HG03520 (cell line): ENCODE data around the gene TTC29.

Source experiments
- ATAC-seq: cut with Tn5 transposase; IDR thresholded peaks from one replicate; pipeline ENCODE4 v1.9.1; 2021; ENCODE audit warnings: mild to moderate bottlenecking, moderate library complexity; ENCODE audit not compliant: unreplicated experiment

TTC29 gene

GRCh38 chr4:146945556-146946374 is at the start of gene TTC29:
TTC29 (minus strand) TSS chr4:146945864; CDS start chr4:146939895, 5,969 bp downstream.
- peak; percentile 100 for ATAC-seq

- ATAC-seq: no peak
Observed at GRCh38 chr4:146981651-146982050, 36.0 kb upstream of the TTC29 start.

- no peak for ATAC-seq
Observed at GRCh38 chr4:146978641-146979040, 33.0 kb upstream of the TTC29 start.

- ATAC-seq: no peak
Observed at GRCh38 chr4:146976145-146976544, 30.5 kb upstream of the TTC29 start.

GRCh38 chr4:146975527-146975926 is 29.9 kb upstream of the TTC29 start:
- ATAC-seq: no peak

GRCh38 chr4:146975036-146975435 is 29.4 kb upstream of the TTC29 start:
- ATAC-seq: no peak

- no peak for ATAC-seq
Observed at GRCh38 chr4:146972036-146972435, 26.4 kb upstream of the TTC29 start.

GRCh38 chr4:146969126-146969525 is 23.5 kb upstream of the TTC29 start:
- ATAC-seq: no peak

GRCh38 chr4:146960634-146961033 is 15.0 kb upstream of the TTC29 start:
- no peak for ATAC-seq

- ATAC-seq: no peak
Observed at GRCh38 chr4:146959692-146960091, 14.0 kb upstream of the TTC29 start.

GRCh38 chr4:146957237-146957636 is 11.6 kb upstream of the TTC29 start:
- ATAC-seq: no peak

- no peak for ATAC-seq
Observed at GRCh38 chr4:146952896-146953295, 7.2 kb upstream of the TTC29 start.

- ATAC-seq: no peak
Observed at GRCh38 chr4:146949559-146949958, 3.9 kb upstream of the TTC29 start.

GRCh38 chr4:146943691-146944375 is 1.8 kb downstream of the TTC29 start:
- ATAC-seq: no peak

GRCh38 chr4:146932116-146932515 is 13.5 kb downstream of the TTC29 start:
- no peak for ATAC-seq

- no peak for ATAC-seq
Observed at GRCh38 chr4:146930673-146931072, 15.0 kb downstream of the TTC29 start.

- no peak for ATAC-seq
Observed at GRCh38 chr4:146927695-146928094, 18.0 kb downstream of the TTC29 start.

GRCh38 chr4:146916479-146917076 is 29.1 kb downstream of the TTC29 start:
- no peak for ATAC-seq

GRCh38 chr4:146915132-146915531 is 30.5 kb downstream of the TTC29 start:
- ATAC-seq: no peak

- ATAC-seq: no peak
Observed at GRCh38 chr4:146900295-146900694, 45.4 kb downstream of the TTC29 start.

GRCh38 chr4:146890301-146890700 is 55.4 kb downstream of the TTC29 start:
- ATAC-seq: no peak

GRCh38 chr4:146883070-146883469 is 62.6 kb downstream of the TTC29 start:
- no peak for ATAC-seq
